SU-DHL-6 (cell line): Measurements from ENCODE around the gene TM4SF18.

Experiments
- CTCF ChIP-seq: fragments of 200-600 bp; sonication (generic); IDR thresholded peaks from one replicate; pipeline ENCODE4 v1.5.1; 2017; ENCODE audit warnings: antibody characterized with exemption, mild to moderate bottlenecking, low read length, moderate library complexity; ENCODE audit not compliant: insufficient read depth, poor library complexity, severe bottlenecking
- EZH2phosphoT487 ChIP-seq: fragments of 200-600 bp; sonication (generic), shearing (Covaris generic); conservative IDR thresholded peaks from 2 replicates; pipeline ENCODE4 v1.6.1; 2018; ENCODE audit warnings: mild to moderate bottlenecking, antibody characterized with exemption, low read length, moderate library complexity, mixed read lengths

DNA sequence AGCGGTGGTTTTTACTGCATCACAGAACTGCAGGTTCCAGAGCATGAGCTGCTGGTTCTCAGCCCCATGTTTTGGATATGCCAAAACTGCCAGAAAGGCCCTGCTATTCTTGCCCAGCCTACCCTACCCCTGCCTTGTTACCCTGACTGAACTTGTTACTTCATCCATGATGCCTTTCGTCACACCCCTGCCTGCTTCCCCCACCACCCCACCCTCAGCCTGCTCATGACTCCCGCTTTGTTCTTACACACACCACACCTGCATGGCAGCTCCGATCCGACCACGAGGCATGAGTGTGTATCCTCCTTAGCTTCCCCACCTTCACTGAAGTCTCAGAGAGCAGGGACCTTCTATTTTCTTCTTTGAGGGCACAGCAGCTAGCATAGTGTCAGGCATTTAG, 49.1 kb upstream of the TM4SF18 start:
- TF ChIP-seq CTCF (no peak), EZH2phosphoT487 (no peak)
